ENCODE measurements around the gene PPP2R2D. TPM values are rescaled to one million over a fixed set of nuclear protein-coding genes. Genes with fewer than 3 reads are reported as not detected.

Gene PPP2R2D
- total RNA-seq, 2 donors from 2014 or later, result 23.8 to 30.6 TPM

DNA sequence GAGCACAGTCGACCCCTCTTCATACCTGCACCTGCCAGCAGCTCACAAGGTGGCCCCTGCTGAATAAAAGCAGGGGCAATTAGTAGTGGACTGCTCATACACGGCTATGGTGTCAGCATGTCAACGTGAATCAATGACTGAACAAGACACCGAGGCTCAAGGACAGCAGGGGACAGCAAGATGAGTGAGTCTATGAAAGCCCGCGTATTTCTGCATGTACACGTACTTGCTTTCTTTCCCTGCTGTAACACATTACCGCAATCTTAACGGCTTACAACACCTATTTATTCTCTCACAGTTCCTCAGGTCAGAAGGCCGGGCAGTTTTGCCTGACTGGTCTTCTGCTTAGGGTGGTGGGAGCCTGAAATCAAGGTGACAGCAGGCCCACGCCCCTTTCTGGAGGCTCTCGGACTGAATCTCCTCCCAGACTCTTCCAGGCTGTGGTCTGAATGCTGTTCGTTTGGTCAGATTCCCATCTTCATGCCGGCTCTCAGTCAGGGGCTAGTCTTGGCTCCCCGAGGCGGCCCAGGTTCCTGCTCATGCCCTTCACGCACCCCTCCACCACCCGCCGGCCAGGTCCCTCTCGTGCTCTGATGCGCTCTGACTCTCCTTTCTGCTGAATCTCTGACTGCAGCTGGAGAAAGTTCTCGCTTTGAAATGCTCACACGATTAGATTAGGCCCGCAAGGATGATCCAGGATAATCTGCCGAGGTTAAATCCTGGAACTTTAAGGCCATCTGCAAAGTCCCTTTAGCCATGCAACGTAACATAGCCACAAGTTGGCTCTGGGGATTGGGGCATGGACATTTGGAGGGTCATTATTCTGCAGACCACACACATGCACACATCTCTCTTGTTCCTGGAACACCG lies 7.8 kb upstream of the PPP2R2D start:
- TF ChIP-seq, protein P1, sequence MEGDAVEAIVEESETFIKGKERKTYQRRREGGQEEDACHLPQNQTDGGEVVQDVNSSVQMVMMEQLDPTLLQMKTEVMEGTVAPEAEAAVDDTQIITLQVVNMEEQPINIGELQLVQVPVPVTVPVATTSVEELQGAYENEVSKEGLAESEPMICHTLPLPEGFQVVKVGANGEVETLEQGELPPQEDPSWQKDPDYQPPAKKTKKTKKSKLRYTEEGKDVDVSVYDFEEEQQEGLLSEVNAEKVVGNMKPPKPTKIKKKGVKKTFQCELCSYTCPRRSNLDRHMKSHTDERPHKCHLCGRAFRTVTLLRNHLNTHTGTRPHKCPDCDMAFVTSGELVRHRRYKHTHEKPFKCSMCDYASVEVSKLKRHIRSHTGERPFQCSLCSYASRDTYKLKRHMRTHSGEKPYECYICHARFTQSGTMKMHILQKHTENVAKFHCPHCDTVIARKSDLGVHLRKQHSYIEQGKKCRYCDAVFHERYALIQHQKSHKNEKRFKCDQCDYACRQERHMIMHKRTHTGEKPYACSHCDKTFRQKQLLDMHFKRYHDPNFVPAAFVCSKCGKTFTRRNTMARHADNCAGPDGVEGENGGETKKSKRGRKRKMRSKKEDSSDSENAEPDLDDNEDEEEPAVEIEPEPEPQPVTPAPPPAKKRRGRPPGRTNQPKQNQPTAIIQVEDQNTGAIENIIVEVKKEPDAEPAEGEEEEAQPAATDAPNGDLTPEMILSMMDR (IDR thresholded peaks at IDR 0.05), result no peak
- no peak overlapping the region for H3K4me3 ChIP-seq
- no peaks in the 10 kb centered on the region for H3K27me3 ChIP-seq
- H3K27ac ChIP-seq, result no peak overlapping the region
- no peaks in the 10 kb centered on the region for H3K9me3 ChIP-seq
- no peak for DNase-seq (ENCODE audit: low spot score)
- H3K36me3 ChIP-seq, result no peaks in the 10 kb centered on the region
- H3K4me1 ChIP-seq, result no peaks in the 10 kb centered on the region

DNA sequence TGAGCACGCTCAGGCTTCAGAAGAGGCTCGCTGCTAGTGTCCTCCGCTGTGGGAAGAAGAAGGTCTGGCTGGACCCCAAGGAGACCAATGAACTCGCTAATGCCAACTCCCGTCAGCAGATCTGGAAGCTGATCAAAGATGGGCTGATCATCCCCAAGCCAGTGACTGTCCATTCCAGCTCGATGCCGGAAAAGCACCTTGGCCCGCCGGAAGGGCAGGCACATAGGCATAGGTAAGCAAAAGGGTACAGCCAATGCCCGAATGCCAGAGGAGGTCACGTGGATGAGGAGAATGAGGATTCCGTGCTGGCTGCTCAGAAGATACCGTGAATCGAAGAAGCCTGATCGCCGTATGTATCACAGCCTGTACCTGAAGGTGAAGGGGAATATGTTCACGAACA lies 5.7 kb upstream of the PPP2R2D start:
- Histone ChIP-seq H3K27ac (no peak overlapping the region), H3K9me3 (no peaks in the 10 kb centered on the region), H3K27me3 (no peaks in the 10 kb centered on the region), H3K36me3 (no peaks in the 10 kb centered on the region), H3K4me1 (peaks cover 0 to 5% of the 10 kb centered on the region in 2 donors), H3K4me3 (no peak overlapping the region)
- TF ChIP-seq, protein P1 (IDR thresholded peaks at IDR 0.05), result no peak
- no peak for DNase-seq (ENCODE audit: low spot score)

DNA sequence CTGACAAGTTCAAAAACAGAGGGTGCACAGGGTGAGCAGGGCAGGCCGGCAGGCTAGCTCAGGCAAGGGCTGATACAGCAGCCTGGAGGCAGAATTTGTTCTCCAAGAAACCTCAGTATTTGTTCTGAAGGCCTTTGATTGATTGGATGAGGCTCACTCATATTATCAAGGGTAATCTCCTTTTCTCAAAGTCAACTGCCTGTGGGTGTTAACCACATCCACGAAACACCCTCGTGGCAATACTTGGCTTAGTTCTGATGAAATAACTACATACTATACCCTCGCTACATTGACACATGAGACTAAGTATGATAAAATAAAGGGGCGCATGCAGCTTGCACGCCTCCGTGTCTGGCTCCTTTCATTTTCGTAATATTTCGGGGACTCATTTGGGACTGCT lies 4.4 kb upstream of the PPP2R2D start:
- no peak for DNase-seq (ENCODE audit: low spot score)
- no peak overlapping the region for H3K4me3 ChIP-seq
- H3K27me3 ChIP-seq, result no peaks in the 10 kb centered on the region
- TF ChIP-seq, protein P1 (IDR thresholded peaks at IDR 0.05), result no peak
- no peaks in the 10 kb centered on the region for H3K9me3 ChIP-seq
- H3K27ac ChIP-seq, result no peak overlapping the region
- peaks cover 0 to 7% of the 10 kb centered on the region in 2 donors for H3K4me1 ChIP-seq
- no peaks in the 10 kb centered on the region for H3K36me3 ChIP-seq

DNA sequence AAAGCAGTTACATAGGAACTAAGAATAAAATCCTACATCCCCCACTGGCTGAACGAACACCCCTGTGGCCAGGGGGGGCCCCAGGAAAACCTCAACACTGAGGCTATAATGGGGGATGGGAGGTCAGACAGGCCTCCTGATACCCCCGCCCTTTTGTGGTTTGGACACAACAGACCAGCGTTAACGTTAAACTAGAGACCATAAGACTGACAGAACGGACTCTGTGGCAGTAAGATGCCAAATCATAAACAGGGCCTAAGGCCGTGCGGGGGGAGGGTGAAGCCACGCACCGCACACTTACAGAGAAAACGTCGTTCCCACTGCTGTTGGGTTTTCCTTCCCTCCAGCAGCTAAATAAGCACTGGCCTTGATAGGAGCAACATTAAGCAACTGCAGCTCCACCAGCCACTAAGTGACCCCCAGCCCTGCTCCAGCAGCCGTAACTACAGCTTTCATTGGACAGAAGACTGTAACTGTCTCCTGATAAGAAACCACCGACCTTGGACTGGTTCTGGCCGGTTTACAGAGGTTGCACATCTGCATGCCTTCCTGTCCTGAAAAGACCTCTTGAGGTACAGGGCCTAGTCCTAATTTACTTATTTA lies 3.4 kb upstream of the PPP2R2D start:
- H3K36me3 ChIP-seq, result no peaks in the 10 kb centered on the region
- no peak overlapping the region for H3K27ac ChIP-seq
- TF ChIP-seq, protein P1 (IDR thresholded peaks at IDR 0.05), result no peak
- no peaks in the 10 kb centered on the region for H3K27me3 ChIP-seq
- H3K9me3 ChIP-seq, result no peaks in the 10 kb centered on the region
- H3K4me3 ChIP-seq, result no peak overlapping the region
- peaks cover 0 to 15% of the 10 kb centered on the region in 2 donors for H3K4me1 ChIP-seq
- DNase-seq (ENCODE audit: low spot score), result no peak

DNA sequence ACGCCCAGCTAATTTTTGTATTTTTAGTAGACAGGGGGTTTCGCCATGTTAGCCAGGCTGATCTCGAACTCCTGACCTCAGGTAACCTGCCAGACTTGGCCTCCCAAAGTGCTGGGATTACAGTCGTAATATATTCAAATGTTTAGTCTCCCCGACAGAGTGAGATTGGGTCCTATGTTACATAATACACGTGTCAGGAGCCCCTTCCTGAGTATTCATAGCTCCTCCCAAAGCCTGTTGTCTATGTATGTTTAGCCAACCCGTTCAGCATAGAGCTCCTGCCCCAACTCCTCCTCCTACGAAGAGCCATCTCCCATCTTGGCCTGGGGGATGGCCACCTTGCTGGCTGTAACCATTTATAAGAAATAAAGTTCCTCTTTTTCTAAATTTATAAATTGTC lies 2.7 kb upstream of the PPP2R2D start:
- H3K4me1 ChIP-seq, result peaks cover 0 to 22% of the 10 kb centered on the region in 2 donors
- DNase-seq (ENCODE audit: low spot score), result no peak
- H3K36me3 ChIP-seq, result no peaks in the 10 kb centered on the region
- TF ChIP-seq, protein P1 (IDR thresholded peaks at IDR 0.05), result no peak
- H3K27ac ChIP-seq, result no peak overlapping the region
- H3K9me3 ChIP-seq, result no peaks in the 10 kb centered on the region
- no peaks in the 10 kb centered on the region for H3K27me3 ChIP-seq
- H3K4me3 ChIP-seq, result no peak overlapping the region
